Measurements from ENCODE around the gene IFIT2. TPM values are rescaled to one million over a fixed set of nuclear protein-coding genes. Genes with fewer than 3 reads are reported as not detected.

Gene IFIT2
- total and polyA plus RNA-seq, 4 donors, result 4.8 to 5.5 (median 5.2) TPM

GRCh38 chr10:89294721-89295239 lies 7.1 kb upstream of the IFIT2 start:
- H3K9ac ChIP-seq (ENCODE audit: low read depth in 1 of 2, low read length in 2 of 2), result no peak overlapping the region
- no peak overlapping the region for H3K27ac ChIP-seq (ENCODE audit: low read depth in 1 of 2, low read length in 2 of 2)
- TF ChIP-seq TAF1 (conservative IDR thresholded peaks at IDR 0.05) (no peak), JUND (IDR thresholded peaks at IDR 0.05) (no peak), HNF4G (IDR thresholded peaks at IDR 0.05) (no peak), YY1 (IDR thresholded peaks at IDR 0.05) (no peak), NR2F2 (IDR thresholded peaks at IDR 0.05) (no peak), RXRA (IDR thresholded peaks at IDR 0.05) (no peak), FOXA2 (IDR thresholded peaks at IDR 0.05) (no peak), HNF4A (conservative IDR thresholded peaks at IDR 0.05) (no peak), SP1 (IDR thresholded peaks at IDR 0.05) (no peak), ZBTB33 (IDR thresholded peaks at IDR 0.05) (no peak), CTCF (IDR thresholded peaks at IDR 0.05; ENCODE audit: low read depth, low read length, missing input control) (no peak), GABPA (IDR thresholded peaks at IDR 0.05 in 1 of 2, conservative IDR thresholded peaks at IDR 0.05 in 1 of 2) (no peak), ATF3 (IDR thresholded peaks at IDR 0.05) (no peak), REST (IDR thresholded peaks at IDR 0.05) (no peak), EGR1 (IDR thresholded peaks at IDR 0.05; ENCODE audit: low read depth in 2 of 2) (no peak), FOXA1 (IDR thresholded peaks at IDR 0.05) (no peak), RAD21 (IDR thresholded peaks at IDR 0.05) (no peak), MAX (IDR thresholded peaks at IDR 0.05) (no peak)
- WGBS, result 88% methylated on average over 3 of the region's 3 CpGs
- H3K4me1 ChIP-seq (ENCODE audit: control insufficient read depth in 4 of 4, insufficient read depth in 4 of 4, low read length in 3 of 4), result peaks cover 3 to 14% (median 6%) of the 10 kb centered on the region in 4 donors
- no peak overlapping the region for H3K4me3 ChIP-seq (ENCODE audit: low read depth in 1 of 3, low read length in 3 of 3)
- no peak for DNase-seq (ENCODE audit: low spot score)
- H3K27me3 ChIP-seq (ENCODE audit: control insufficient read depth in 4 of 4, insufficient read depth in 4 of 4, low read length in 3 of 4), result no peaks in the 10 kb centered on the region
- no peaks in the 10 kb centered on the region for H3K36me3 ChIP-seq (ENCODE audit: control insufficient read depth in 4 of 4, insufficient read depth in 3 of 4, low read depth in 1 of 4, low read length in 3 of 4)
- H3K9me3 ChIP-seq (ENCODE audit: control insufficient read depth in 4 of 4, low read length in 3 of 4), result no peaks in the 10 kb centered on the region

Data from liver (tissue), 9 donors.